Peyer's patch (tissue), 4 donors: Measurements from ENCODE around the gene TPSD1.

ENCODE experiments used
- POLR2A ChIP-seq, 2 donors: fragments of 450-650 bp; IDR thresholded peaks; one replicate each; pipeline ENCODE4 v1.5.1; 2017; ENCODE audit warnings: antibody characterized with exemption in 2 of 2, mild to moderate bottlenecking in 2 of 2, moderate library complexity in 2 of 2
- TF ChIP-seq, protein P1 (sequence below), 6 experiments: fragments of 450-650 bp in 4 of 6; fragments of 200-600 bp in 2 of 6; sonication (generic) in 1 of 6; IDR thresholded peaks; one replicate each; pipeline ENCODE4 v1.5.1; 2017 to 2019; ENCODE audit warnings: antibody characterized with exemption in 6 of 6, mild to moderate bottlenecking in 3 of 6, moderate library complexity in 1 of 6

- TF ChIP-seq, protein P1, sequence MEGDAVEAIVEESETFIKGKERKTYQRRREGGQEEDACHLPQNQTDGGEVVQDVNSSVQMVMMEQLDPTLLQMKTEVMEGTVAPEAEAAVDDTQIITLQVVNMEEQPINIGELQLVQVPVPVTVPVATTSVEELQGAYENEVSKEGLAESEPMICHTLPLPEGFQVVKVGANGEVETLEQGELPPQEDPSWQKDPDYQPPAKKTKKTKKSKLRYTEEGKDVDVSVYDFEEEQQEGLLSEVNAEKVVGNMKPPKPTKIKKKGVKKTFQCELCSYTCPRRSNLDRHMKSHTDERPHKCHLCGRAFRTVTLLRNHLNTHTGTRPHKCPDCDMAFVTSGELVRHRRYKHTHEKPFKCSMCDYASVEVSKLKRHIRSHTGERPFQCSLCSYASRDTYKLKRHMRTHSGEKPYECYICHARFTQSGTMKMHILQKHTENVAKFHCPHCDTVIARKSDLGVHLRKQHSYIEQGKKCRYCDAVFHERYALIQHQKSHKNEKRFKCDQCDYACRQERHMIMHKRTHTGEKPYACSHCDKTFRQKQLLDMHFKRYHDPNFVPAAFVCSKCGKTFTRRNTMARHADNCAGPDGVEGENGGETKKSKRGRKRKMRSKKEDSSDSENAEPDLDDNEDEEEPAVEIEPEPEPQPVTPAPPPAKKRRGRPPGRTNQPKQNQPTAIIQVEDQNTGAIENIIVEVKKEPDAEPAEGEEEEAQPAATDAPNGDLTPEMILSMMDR (IDR thresholded peaks at IDR 0.05) = no peak
- TF ChIP-seq POLR2A (IDR thresholded peaks at IDR 0.05) = no peak
Observed at GRCh38 chr16:1306334-1306733, 50.5 kb downstream of the TPSD1 start.
